ENCODE data around the gene LPAR5. TPM values are rescaled to one million over a fixed set of nuclear protein-coding genes. Genes with fewer than 3 reads are reported as not detected.
A peak's percentile ranks its signal among the peaks of the same experiment; 100 is the strongest.

Gene LPAR5
- total and polyA plus RNA-seq, 2 donors from 2014 or later = 0.97 to 4.9 TPM

DNA sequence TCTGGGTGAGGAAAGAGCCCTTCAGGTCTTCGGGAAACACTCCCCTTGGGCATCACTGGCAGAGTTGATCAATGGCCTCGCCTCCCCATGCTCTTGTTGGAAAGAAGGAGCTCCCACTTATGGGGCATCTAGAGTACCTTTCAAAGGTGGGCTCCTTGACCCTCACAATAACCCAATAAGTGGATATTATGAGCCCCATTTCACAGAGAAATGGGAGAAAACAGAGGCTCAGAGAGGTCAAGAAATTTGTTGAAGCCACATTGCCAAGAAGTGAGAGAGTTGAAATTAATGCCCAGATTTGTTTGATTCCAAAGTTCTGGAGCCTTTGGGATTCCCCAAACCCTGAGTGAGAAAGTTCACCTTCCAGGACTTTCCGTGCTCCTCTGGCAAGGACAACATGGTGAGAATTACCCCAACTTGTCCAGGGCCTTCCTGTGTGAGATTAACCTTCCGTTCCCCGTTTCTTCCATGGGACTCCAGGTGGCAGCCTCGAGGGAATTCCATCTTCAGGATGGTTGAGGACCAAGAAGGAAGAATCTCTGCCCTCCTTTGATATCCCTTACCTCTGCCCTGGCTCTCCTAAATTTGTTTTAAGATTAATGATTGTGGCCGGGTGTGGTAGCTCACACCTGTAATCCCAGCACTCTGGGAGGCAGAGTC, 21.1 kb downstream of the LPAR5 start:
- Histone ChIP-seq H3K4me1 (ENCODE audit: control insufficient read depth in 2 of 3, insufficient read depth in 2 of 3, low read depth in 1 of 3, low read length in 3 of 3) (peaks cover 7 to 28% (median 23%) of the 10 kb centered on the region in 3 donors), H3K27ac (ENCODE audit: low read depth in 2 of 2, low read length in 2 of 2) (peak overlapping the region; percentile 89 to 94), H3K27me3 (ENCODE audit: control insufficient read depth, insufficient read depth, low read length) (no peaks in the 10 kb centered on the region), H3K4me3 (ENCODE audit: low read length in 3 of 3) (no peak overlapping the region), H3K9me3 (ENCODE audit: control insufficient read depth in 2 of 3, insufficient read depth in 1 of 3, low read length in 3 of 3) (no peaks in the 10 kb centered on the region), H3K36me3 (ENCODE audit: control insufficient read depth in 2 of 3, insufficient read depth in 3 of 3, low read length in 3 of 3) (no peaks in the 10 kb centered on the region), H3K9ac (ENCODE audit: low read length in 3 of 3) (peak overlapping the region in 1 of 3 donors; percentile 1)
- intact Hi-C loops (cut with DNase I) = no loop called here
- TF ChIP-seq, protein P1, sequence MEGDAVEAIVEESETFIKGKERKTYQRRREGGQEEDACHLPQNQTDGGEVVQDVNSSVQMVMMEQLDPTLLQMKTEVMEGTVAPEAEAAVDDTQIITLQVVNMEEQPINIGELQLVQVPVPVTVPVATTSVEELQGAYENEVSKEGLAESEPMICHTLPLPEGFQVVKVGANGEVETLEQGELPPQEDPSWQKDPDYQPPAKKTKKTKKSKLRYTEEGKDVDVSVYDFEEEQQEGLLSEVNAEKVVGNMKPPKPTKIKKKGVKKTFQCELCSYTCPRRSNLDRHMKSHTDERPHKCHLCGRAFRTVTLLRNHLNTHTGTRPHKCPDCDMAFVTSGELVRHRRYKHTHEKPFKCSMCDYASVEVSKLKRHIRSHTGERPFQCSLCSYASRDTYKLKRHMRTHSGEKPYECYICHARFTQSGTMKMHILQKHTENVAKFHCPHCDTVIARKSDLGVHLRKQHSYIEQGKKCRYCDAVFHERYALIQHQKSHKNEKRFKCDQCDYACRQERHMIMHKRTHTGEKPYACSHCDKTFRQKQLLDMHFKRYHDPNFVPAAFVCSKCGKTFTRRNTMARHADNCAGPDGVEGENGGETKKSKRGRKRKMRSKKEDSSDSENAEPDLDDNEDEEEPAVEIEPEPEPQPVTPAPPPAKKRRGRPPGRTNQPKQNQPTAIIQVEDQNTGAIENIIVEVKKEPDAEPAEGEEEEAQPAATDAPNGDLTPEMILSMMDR (IDR thresholded peaks at IDR 0.05; ENCODE audit: borderline replicate concordance, extremely low read depth, insufficient read depth) = no peak
- FAIRE-seq (no peak), DNase-seq (peak in 1 of 5 donors; percentile 48)

DNA sequence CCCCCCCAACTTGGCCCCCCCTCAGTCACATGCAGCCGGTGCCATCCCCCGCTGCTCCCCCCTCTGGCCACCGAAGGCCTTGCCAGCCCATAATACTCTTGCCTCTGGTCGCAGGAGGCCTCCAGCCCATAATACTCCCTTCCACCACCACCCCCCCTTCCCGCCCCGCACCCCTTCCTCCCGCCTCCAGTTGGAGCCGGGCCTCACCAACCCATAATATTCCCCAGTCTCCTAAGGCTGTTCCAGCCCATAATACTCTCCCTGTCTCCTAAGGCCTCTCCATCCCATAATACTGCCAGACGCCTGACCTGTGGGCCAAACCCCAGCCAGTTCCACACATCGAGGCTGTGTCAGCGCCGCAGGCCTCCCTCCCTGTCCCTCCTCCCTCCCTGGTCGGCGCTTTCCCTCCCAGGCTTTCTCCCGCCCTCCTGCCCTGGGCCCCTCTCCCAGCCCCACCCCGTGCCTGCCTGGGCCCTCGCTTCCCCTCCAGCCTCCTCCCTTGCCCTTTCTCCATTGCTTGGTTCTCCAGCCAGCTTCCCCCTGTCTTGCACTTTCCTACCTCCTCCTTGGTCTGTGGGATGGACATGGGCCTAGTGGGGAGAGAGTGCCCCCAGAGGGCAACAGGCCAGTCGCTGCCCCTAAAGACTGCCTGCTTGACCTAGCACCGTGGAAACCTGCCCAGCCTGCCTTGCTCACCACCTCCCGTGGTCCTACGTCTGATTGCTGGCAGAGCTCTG, 21.8 kb downstream of the LPAR5 start:
- Histone ChIP-seq H3K27me3 (ENCODE audit: control insufficient read depth, insufficient read depth, low read length) (no peaks in the 10 kb centered on the region), H3K27ac (ENCODE audit: low read depth in 2 of 2, low read length in 2 of 2) (peak overlapping the region; percentile 89 to 94), H3K9me3 (ENCODE audit: control insufficient read depth in 2 of 3, insufficient read depth in 1 of 3, low read length in 3 of 3) (no peaks in the 10 kb centered on the region), H3K9ac (ENCODE audit: low read length in 3 of 3) (peak overlapping the region in 1 of 3 donors; percentile 1), H3K4me3 (ENCODE audit: low read length in 3 of 3) (no peak overlapping the region), H3K4me1 (ENCODE audit: control insufficient read depth in 2 of 3, insufficient read depth in 2 of 3, low read depth in 1 of 3, low read length in 3 of 3) (peaks cover 7 to 28% (median 23%) of the 10 kb centered on the region in 3 donors), H3K36me3 (ENCODE audit: control insufficient read depth in 2 of 3, insufficient read depth in 3 of 3, low read length in 3 of 3) (no peaks in the 10 kb centered on the region)
- DNase-seq (peak; percentile 98 to 99 (median 99)), FAIRE-seq (no peak)
- TF ChIP-seq, protein P1 (IDR thresholded peaks at IDR 0.05; ENCODE audit: borderline replicate concordance, extremely low read depth, insufficient read depth) = no peak
- intact Hi-C loops (cut with DNase I) = no loop called here

DNA sequence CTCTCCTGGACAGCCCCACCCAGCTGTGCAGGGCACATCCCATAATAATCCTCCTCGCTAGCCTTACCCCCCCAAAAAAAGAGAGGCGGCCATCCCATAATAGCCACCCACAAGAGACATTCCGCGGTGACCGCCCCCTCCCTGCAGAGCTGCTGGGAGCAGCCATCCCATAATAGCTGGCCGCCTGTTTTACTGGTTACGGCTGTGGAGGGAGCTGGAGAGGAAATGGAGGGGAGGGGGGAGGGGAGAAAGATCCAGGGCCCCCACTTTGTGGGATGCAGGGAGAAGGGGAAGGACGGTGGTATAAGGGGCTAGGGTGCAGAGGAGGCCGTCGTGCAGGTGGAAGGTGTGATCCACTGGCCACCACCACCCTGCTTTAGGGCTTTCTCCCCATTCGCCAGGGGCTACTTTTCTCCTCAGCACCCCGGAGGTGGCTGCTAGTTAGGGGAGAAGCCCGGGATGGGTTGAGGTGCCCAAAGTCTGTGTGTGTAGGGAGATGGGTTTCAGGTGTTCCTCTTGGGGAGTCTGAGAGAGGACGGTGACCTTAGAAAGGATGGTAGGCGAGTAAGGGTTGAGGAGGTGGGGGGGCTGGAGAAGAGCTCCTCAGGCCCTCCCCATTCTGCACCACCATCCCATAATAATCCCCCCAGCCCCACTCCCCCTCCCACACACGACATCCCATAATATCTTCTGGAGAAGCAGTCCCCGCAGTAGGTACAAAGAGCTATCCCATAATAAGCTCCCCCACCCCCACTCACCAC, 22.6 kb downstream of the LPAR5 start:
- peak overlapping the region; percentile 31 to 33 (median 32) for H3K4me3 ChIP-seq (ENCODE audit: low read length in 3 of 3)
- TF ChIP-seq, protein P1 (IDR thresholded peaks at IDR 0.05; ENCODE audit: borderline replicate concordance, extremely low read depth, insufficient read depth) = no peak
- H3K27me3 ChIP-seq (ENCODE audit: control insufficient read depth, insufficient read depth, low read length) = no peaks in the 10 kb centered on the region
- H3K9ac ChIP-seq (ENCODE audit: low read length in 3 of 3) = peak overlapping the region; percentile 4 to 63 (median 55)
- FAIRE-seq (no peak), DNase-seq (peak; percentile 93 to 97 (median 94))
- H3K9me3 ChIP-seq (ENCODE audit: control insufficient read depth in 2 of 3, insufficient read depth in 1 of 3, low read length in 3 of 3) = no peaks in the 10 kb centered on the region
- intact Hi-C loops (cut with DNase I) = no loop called here
- no peaks in the 10 kb centered on the region for H3K36me3 ChIP-seq (ENCODE audit: control insufficient read depth in 2 of 3, insufficient read depth in 3 of 3, low read length in 3 of 3)
- H3K4me1 ChIP-seq (ENCODE audit: control insufficient read depth in 2 of 3, insufficient read depth in 2 of 3, low read depth in 1 of 3, low read length in 3 of 3) = peaks cover 7 to 28% (median 23%) of the 10 kb centered on the region in 3 donors
- peak overlapping the region; percentile 94 to 95 for H3K27ac ChIP-seq (ENCODE audit: low read depth in 2 of 2, low read length in 2 of 2)

All from kidney (tissue), 14 donors.